PC-3 (cell line): Measurements from ENCODE around the gene C10orf71. TPM values are rescaled to one million over a fixed set of nuclear protein-coding genes. Genes with fewer than 3 reads are reported as not detected.

Experiments used
- ATAC-seq: fragments of 200-7000 bp; cut with Tn5 transposase; 2 replicates; pipeline ENCODE4 v1.9.1; 2020; ENCODE audit warnings: mild to moderate bottlenecking, moderate library complexity
- BruUV-seq: library from RNA; stranded (reverse); fragments of 400-500 nt; replicated peaks from 2 replicates; lab custom pipeline; 2021; lab: Mats Ljungman, UMichigan
- CTCF ChIA-PET: fragments of 300-600 bp; sonication (Branson Sonifier 250); formaldehyde crosslinking; loops from one replicate; lab custom pipeline; 2022; ENCODE audit warnings: antibody characterized with exemption; lab: Charles Lee
- POLR2A ChIA-PET: fragments of 300-600 bp; sonication (Branson Sonifier 250); formaldehyde crosslinking; loops from one replicate; lab custom pipeline; 2022; ENCODE audit warnings: antibody characterized with exemption; ENCODE audit not compliant: unreplicated experiment; lab: Charles Lee
- DNase-seq: peaks from one replicate; pipeline ENCODE4 v3.0.0-alpha.2; 2015
- H2AFZ ChIP-seq: fragments of 300-600 bp; sonication (generic); 2 replicates; pipeline ENCODE4 v1.6.0; 2016; ENCODE audit warnings: antibody characterized with exemption, low read length
- H3F3A ChIP-seq: fragments of 300-600 bp; sonication (generic); one replicate; pipeline ENCODE4 v1.6.0; 2017; ENCODE audit warnings: antibody characterized with exemption, low read length, control low read depth, mild to moderate bottlenecking; ENCODE audit not compliant: unreplicated experiment
- H3K27ac ChIP-seq: fragments of 300-600 bp; sonication (generic); 2 replicates; pipeline ENCODE4 v1.5.1; 2016; ENCODE audit warnings: mild to moderate bottlenecking, low read length
- H3K27me3 ChIP-seq: fragments of 300-600 bp; sonication (generic); 2 replicates; pipeline ENCODE4 v1.6.1; 2016; ENCODE audit warnings: low read length, mixed read lengths
- H3K36me3 ChIP-seq: fragments of 300-600 bp; sonication (generic); 2 replicates; pipeline ENCODE4 v1.6.1; 2016; ENCODE audit warnings: low read depth, mixed run types, low read length, mixed read lengths
- H3K4me1 ChIP-seq: fragments of 300-600 bp; sonication (generic); 2 replicates; pipeline ENCODE4 v1.5.1; 2016; ENCODE audit warnings: low read length; ENCODE audit not compliant: insufficient read depth
- H3K4me2 ChIP-seq: fragments of 300-600 bp; sonication (generic); 2 replicates; pipeline ENCODE4 v1.6.0; 2016; ENCODE audit warnings: low read length
- H3K4me3 ChIP-seq: fragments of 300-600 bp; sonication (generic); 2 replicates; pipeline ENCODE4 v1.5.1; 2016; ENCODE audit warnings: mild to moderate bottlenecking, low read length, mixed read lengths
- H3K79me2 ChIP-seq: fragments of 300-600 bp; sonication (generic); 2 replicates; pipeline ENCODE4 v1.6.1; 2017; ENCODE audit warnings: low read length, mixed read lengths
- H3K9ac ChIP-seq: fragments of 300-600 bp; sonication (generic); 2 replicates; pipeline ENCODE4 v1.6.0; 2016; ENCODE audit warnings: mild to moderate bottlenecking, low read length
- H3K9me2 ChIP-seq: fragments of 300-600 bp; sonication (generic); replicated peaks from 2 replicates; pipeline ENCODE4 v1.6.1; 2016; ENCODE audit warnings: mixed run types, low read length, mixed read lengths
- H3K9me3 ChIP-seq: fragments of 300-600 bp; sonication (generic); 2 replicates; pipeline ENCODE4 v1.6.1; 2016; ENCODE audit warnings: low read length, mixed read lengths
- H4K20me1 ChIP-seq: fragments of 300-600 bp; sonication (generic); 2 replicates; pipeline ENCODE4 v1.6.1; 2016; ENCODE audit warnings: low read length, mixed read lengths
- EZH2 ChIP-seq: fragments of 300-600 bp; sonication (generic); IDR thresholded peaks from one replicate; pipeline ENCODE4 v1.6.1; 2017; ENCODE audit warnings: antibody characterized with exemption, mild to moderate bottlenecking, low read length; ENCODE audit not compliant: unreplicated experiment
- EZH2phosphoT487 ChIP-seq: fragments of 300-600 bp; sonication (generic); IDR thresholded peaks from 2 replicates; pipeline ENCODE4 v1.6.1; 2018; ENCODE audit warnings: mild to moderate bottlenecking, antibody characterized with exemption, low read length, borderline replicate concordance
- intact Hi-C: fragments of 100-400 bp; cut with micrococcal nuclease; formaldehyde crosslinking; loops from 2 replicates; pipeline ENCODE4 v1.9.0; 2023
- total RNA-seq: library from RNA; depleted of rRNA; stranded (reverse); fragments of >200 nt; gene quantifications from 2 replicates; pipeline ENCODE4 v1.2.3, GENCODE V29; 2014
- TF ChIP-seq, protein P1 (sequence below): fragments of 300-600 bp; sonication (generic); conservative IDR thresholded peaks from 2 replicates; pipeline ENCODE4 v1.5.1; 2017; ENCODE audit warnings: antibody characterized with exemption, low read depth, mild to moderate bottlenecking, low read length

The C10orf71 gene
- total RNA-seq, 1 experiment from 2014 or later = not detected

DNA sequence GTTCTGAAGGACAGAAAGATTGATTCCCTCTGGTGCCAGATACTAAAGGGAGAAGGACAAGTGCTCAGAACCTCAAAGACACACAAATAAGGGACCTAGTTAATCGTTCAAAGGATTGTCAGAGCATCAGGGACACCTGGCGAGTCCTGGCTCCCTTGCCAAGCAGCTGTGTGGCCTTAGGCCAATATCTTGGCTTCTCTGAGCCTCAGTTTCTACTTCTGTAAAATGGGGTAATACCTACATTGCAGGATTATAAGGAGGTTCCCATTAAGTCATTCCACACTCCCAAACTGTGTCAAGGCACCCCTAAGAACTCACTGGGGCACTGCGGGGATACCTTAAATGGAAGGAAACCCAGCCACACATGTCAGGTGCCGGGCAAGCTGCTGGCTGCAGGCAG, 67.5 kb downstream of the C10orf71 start:
- Histone ChIP-seq H3K27me3 (peaks cover 51% of the 10 kb centered on the region), H3K9ac (no peak overlapping the region), H3K4me3 (no peak overlapping the region), H3F3A (no peaks in the 10 kb centered on the region), H4K20me1 (no peaks in the 10 kb centered on the region), H3K4me2 (no peak overlapping the region), H3K36me3 (no peaks in the 10 kb centered on the region), H3K9me3 (no peaks in the 10 kb centered on the region), H3K9me2 (no peaks in the 10 kb centered on the region), H2AFZ (no peak overlapping the region), H3K27ac (no peak overlapping the region), H3K79me2 (no peaks in the 10 kb centered on the region), H3K4me1 (no peaks in the 10 kb centered on the region)
- no TSS peak for BruUV-seq
- CTCF ChIA-PET = no interaction called here
- POLR2A ChIA-PET = no interaction called here
- DNase-seq = no peak
- intact Hi-C loops = no loop called here
- ATAC-seq = no peak
- no peak for TF ChIP-seq EZH2
- no peak for TF ChIP-seq EZH2phosphoT487
- TF ChIP-seq, protein P1, sequence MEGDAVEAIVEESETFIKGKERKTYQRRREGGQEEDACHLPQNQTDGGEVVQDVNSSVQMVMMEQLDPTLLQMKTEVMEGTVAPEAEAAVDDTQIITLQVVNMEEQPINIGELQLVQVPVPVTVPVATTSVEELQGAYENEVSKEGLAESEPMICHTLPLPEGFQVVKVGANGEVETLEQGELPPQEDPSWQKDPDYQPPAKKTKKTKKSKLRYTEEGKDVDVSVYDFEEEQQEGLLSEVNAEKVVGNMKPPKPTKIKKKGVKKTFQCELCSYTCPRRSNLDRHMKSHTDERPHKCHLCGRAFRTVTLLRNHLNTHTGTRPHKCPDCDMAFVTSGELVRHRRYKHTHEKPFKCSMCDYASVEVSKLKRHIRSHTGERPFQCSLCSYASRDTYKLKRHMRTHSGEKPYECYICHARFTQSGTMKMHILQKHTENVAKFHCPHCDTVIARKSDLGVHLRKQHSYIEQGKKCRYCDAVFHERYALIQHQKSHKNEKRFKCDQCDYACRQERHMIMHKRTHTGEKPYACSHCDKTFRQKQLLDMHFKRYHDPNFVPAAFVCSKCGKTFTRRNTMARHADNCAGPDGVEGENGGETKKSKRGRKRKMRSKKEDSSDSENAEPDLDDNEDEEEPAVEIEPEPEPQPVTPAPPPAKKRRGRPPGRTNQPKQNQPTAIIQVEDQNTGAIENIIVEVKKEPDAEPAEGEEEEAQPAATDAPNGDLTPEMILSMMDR = no peak

DNA sequence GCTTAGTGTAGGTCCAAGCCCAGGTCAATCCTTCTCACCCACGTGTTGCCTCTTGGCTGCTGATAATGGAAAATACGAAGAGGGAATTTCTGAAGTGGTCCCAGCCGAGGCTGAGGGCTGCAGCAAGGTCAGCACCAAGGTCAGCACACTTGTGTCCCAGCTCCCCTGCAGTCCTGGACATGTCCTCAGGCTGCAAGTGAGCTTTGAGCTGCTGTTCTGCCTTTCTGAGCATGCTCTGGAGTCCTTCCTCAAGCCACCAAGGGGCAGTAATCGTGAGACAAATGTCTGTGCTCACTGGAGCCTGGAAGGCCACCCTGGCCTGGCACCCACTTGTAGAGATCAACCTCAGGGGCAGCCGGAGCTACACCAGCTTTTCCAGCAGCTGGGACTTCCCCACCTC, 68.6 kb downstream of the C10orf71 start:
- no peaks in the 10 kb centered on the region for H3K9me2 ChIP-seq
- no peaks in the 10 kb centered on the region for H3K4me1 ChIP-seq
- TF ChIP-seq, protein P1 = no peak
- no peak for TF ChIP-seq EZH2phosphoT487
- TF ChIP-seq EZH2 = no peak
- H3F3A ChIP-seq = no peaks in the 10 kb centered on the region
- ChIA-PET CTCF (no interaction called here), POLR2A (no interaction called here)
- no peaks in the 10 kb centered on the region for H3K36me3 ChIP-seq
- H3K27ac ChIP-seq = no peak overlapping the region
- H3K4me3 ChIP-seq = no peak overlapping the region
- no TSS peak for BruUV-seq
- H3K9ac ChIP-seq = no peak overlapping the region
- H3K27me3 ChIP-seq = peaks cover 44% of the 10 kb centered on the region
- H3K4me2 ChIP-seq = no peak overlapping the region
- intact Hi-C loops = no loop called here
- no peaks in the 10 kb centered on the region for H3K9me3 ChIP-seq
- no peaks in the 10 kb centered on the region for H3K79me2 ChIP-seq
- no peak overlapping the region for H2AFZ ChIP-seq
- ATAC-seq (0 out of 2 replicates have a peak, but pooled peaks have one; percentile 20), DNase-seq (no peak)
- no peaks in the 10 kb centered on the region for H4K20me1 ChIP-seq

DNA sequence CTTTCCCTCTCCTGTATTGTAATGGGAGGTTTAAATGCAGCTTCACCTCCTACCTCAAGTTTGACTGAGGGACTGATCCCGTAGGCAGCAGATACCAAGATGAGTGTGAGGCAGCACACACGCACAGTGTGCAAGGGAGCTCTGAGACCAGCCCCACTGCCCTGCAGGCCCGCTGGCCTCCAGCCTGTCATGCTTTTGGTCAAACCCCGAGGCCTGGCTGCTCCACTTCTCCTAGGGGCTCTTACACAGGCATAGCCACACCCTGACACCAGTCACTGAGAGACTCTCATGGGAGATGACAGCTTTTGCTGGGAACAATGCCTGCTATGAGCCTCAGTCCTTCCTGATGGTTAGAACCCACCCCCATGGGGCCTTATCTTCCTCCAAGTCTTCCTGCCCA, 69.3 kb downstream of the C10orf71 start:
- DNase-seq (no peak), ATAC-seq (no peak)
- Histone ChIP-seq H3K79me2 (no peaks in the 10 kb centered on the region), H3F3A (no peaks in the 10 kb centered on the region), H3K36me3 (no peaks in the 10 kb centered on the region), H3K4me2 (no peak overlapping the region), H4K20me1 (no peaks in the 10 kb centered on the region), H3K9me3 (no peaks in the 10 kb centered on the region), H3K9me2 (no peaks in the 10 kb centered on the region), H2AFZ (no peak overlapping the region), H3K4me1 (no peaks in the 10 kb centered on the region), H3K27me3 (peaks cover 39% of the 10 kb centered on the region), H3K9ac (no peak overlapping the region), H3K27ac (no peak overlapping the region), H3K4me3 (no peak overlapping the region)
- ChIA-PET CTCF (no interaction called here), POLR2A (no interaction called here)
- BruUV-seq = no TSS peak
- TF ChIP-seq, protein P1 = no peak
- intact Hi-C loops = no loop called here
